GM18526 (cell line): Measurements from ENCODE around the gene TMEM190.

Source experiments
- POLR2A ChIP-seq: IDR thresholded peaks from 3 replicates; pipeline ENCODE4 v1.6.1; 2011; ENCODE audit not compliant: insufficient read length; ENCODE audit errors: extremely low read depth

TMEM190 gene

GRCh38 chr19:55376241-55376933 is at the start of gene TMEM190:
TSS of gene TMEM190 (plus strand) at chr19:55376826. CDS start at chr19:55376854, 28 bp downstream.
- TF ChIP-seq POLR2A, result no peak

GRCh38 chr19:55333870-55334269 is 42.8 kb upstream of the TMEM190 start:
- TF ChIP-seq POLR2A, result no peak

- no peak for TF ChIP-seq POLR2A
Observed at GRCh38 chr19:55336101-55336500, 40.5 kb upstream of the TMEM190 start.

GRCh38 chr19:55339105-55339888 is 37.3 kb upstream of the TMEM190 start, which contains the start of gene KMT5C:
TSS of gene KMT5C (plus strand) at chr19:55339876. CDS start at chr19:55341937, 2,061 bp downstream.
- peak; percentile 2 for TF ChIP-seq POLR2A

- TF ChIP-seq POLR2A, result peak; percentile 69
Observed at GRCh38 chr19:55339889-55340783, 36.5 kb upstream of the TMEM190 start.

- no peak for TF ChIP-seq POLR2A
Observed at GRCh38 chr19:55340784-55341147, 35.9 kb upstream of the TMEM190 start.

- TF ChIP-seq POLR2A, result no peak
Observed at GRCh38 chr19:55341171-55341588, 35.4 kb upstream of the TMEM190 start.

- no peak for TF ChIP-seq POLR2A
Observed at GRCh38 chr19:55341595-55342531, 34.8 kb upstream of the TMEM190 start.

- TF ChIP-seq POLR2A, result no peak
Observed at GRCh38 chr19:55344444-55344843, 32.2 kb upstream of the TMEM190 start.

- TF ChIP-seq POLR2A, result no peak
Observed at GRCh38 chr19:55345101-55345817, 31.4 kb upstream of the TMEM190 start.

GRCh38 chr19:55345818-55346724 is 30.6 kb upstream of the TMEM190 start:
- TF ChIP-seq POLR2A, result no peak

- no peak for TF ChIP-seq POLR2A
Observed at GRCh38 chr19:55346725-55347441, 29.7 kb upstream of the TMEM190 start.
